Tibial nerve (tissue), 4 donors: Measurements from ENCODE around the gene SYT11. TPM values are rescaled to one million over a fixed set of nuclear protein-coding genes. Genes with fewer than 3 reads are reported as not detected.

Experiments used
- DNase-seq, 2 donors: peaks; one replicate each; pipeline ENCODE4 v3.0.0-alpha.2; 2019; ENCODE audit warnings: low spot score in 2 of 2
- H3K27ac ChIP-seq, 4 donors: fragments of 200-600 bp; sonication (generic) in 3 of 4; one replicate each; pipeline ENCODE4 v1.5.1; 2017 to 2019; ENCODE audit warnings: mild to moderate bottlenecking in 1 of 4
- H3K27me3 ChIP-seq, 2 donors: fragments of 200-600 bp; sonication (generic) in 1 of 2; one replicate each; pipeline versions ENCODE4 v1.5.1 to v1.6.0; 2017 to 2019
- H3K36me3 ChIP-seq, 3 donors: fragments of 200-600 bp; sonication (generic); one replicate each; pipeline ENCODE4 v1.5.1; 2018 to 2019
- H3K4me1 ChIP-seq, 4 donors: fragments of 200-600 bp; sonication (generic) in 3 of 4; one replicate each; pipeline ENCODE4 v1.5.1; 2017 to 2019
- H3K4me3 ChIP-seq, 4 donors: fragments of 200-600 bp; sonication (generic) in 3 of 4; one replicate each; pipeline ENCODE4 v1.5.1; 2017 to 2019; ENCODE audit warnings: mild to moderate bottlenecking in 1 of 4, moderate library complexity in 1 of 4
- H3K9me3 ChIP-seq, 4 donors: fragments of 200-600 bp; sonication (generic) in 3 of 4; one replicate each; pipeline ENCODE4 v1.5.1; 2017 to 2019
- CTCF ChIP-seq, 5 experiments: fragments of 200-600 bp in 3 of 5; fragments of 450-650 bp in 2 of 5; sonication (generic) in 3 of 5; IDR thresholded peaks; one replicate each; pipeline ENCODE4 v1.5.1; 2016 to 2019; ENCODE audit warnings: antibody characterized with exemption in 5 of 5, mild to moderate bottlenecking in 3 of 5, moderate library complexity in 2 of 5
- EP300 ChIP-seq, 2 donors: sonication (generic); formaldehyde crosslinking; IDR thresholded peaks; one replicate each; pipeline ENCODE4 v1.6.1; 2017; ENCODE audit warnings: antibody characterized with exemption in 2 of 2, mild to moderate bottlenecking in 1 of 2
- POLR2A ChIP-seq, 2 donors: fragments of 450-650 bp; IDR thresholded peaks; one replicate each; pipeline ENCODE4 v1.6.1; 2017; ENCODE audit warnings: antibody characterized with exemption in 2 of 2, mild to moderate bottlenecking in 2 of 2, moderate library complexity in 2 of 2
- WGBS, 2 donors: methylation state at CpG; one replicate each; pipeline ENCODE4 v1.1.5; 2018; 5-methylcytosine and 5-hydroxymethylcytosine counted together
- total RNA-seq, 4 donors: library from RNA; depleted of rRNA; stranded (reverse); fragments of >200 nt; gene quantifications; one replicate each; pipeline ENCODE4 v1.1.0, GENCODE V29; 2016

The SYT11 gene
- 10 to 100 TPM; 29.2 to 54.2 (median 38.1) TPM for total RNA-seq

- 0% methylated on average over 28 to 32 of the region's 33 CpGs for WGBS, 2 donors
- peaks cover 0 to 11% (median 8%) of the 10 kb centered on the region in 3 donors for H3K36me3 ChIP-seq
- peaks cover 0 to 59% (median 17%) of the 10 kb centered on the region in 4 donors for H3K4me1 ChIP-seq
- TF ChIP-seq EP300 (IDR thresholded peaks at IDR 0.05) (peak; percentile 83 to 94), POLR2A (IDR thresholded peaks at IDR 0.05) (peak; percentile 55 to 84), CTCF (IDR thresholded peaks at IDR 0.05) (peak in 1 of 5 experiments; percentile 8)
- no peaks in the 10 kb centered on the region for H3K27me3 ChIP-seq
- DNase-seq = peak; percentile 94 to 97
- H3K9me3 ChIP-seq = no peaks in the 10 kb centered on the region
- peak within 1 kb of the TSS; percentile 33 to 58 (median 38) for H3K4me3 ChIP-seq
- peak within 1 kb of the TSS; percentile 82 to 98 (median 90) for H3K27ac ChIP-seq
Observed at GRCh38 chr1:155859234-155859829, at the start of gene SYT11. SYT11 (plus strand) TSS chr1:155859567; CDS start chr1:155859762, 195 bp downstream.

- peaks cover 0 to 67% (median 8%) of the 10 kb centered on the region in 3 donors for H3K36me3 ChIP-seq
- no peak overlapping the region for H3K27ac ChIP-seq
- no peaks in the 10 kb centered on the region for H3K9me3 ChIP-seq
- WGBS, 2 donors = 89 to 96% methylated on average over 1 of the region's 1 CpG
- DNase-seq = no peak
- no peak overlapping the region for H3K4me3 ChIP-seq
- peaks cover 0 to 7% (median 0%) of the 10 kb centered on the region in 4 donors for H3K4me1 ChIP-seq
- TF ChIP-seq POLR2A (IDR thresholded peaks at IDR 0.05) = no peak
- no peak for TF ChIP-seq EP300 (IDR thresholded peaks at IDR 0.05)
- no peak for TF ChIP-seq CTCF (IDR thresholded peaks at IDR 0.05)
- no peaks in the 10 kb centered on the region for H3K27me3 ChIP-seq
Observed at GRCh38 chr1:155812878-155813277, 46.5 kb upstream of the SYT11 start.

GRCh38 chr1:155813672-155814071 lies 45.7 kb upstream of the SYT11 start:
- Histone ChIP-seq H3K27me3 (no peaks in the 10 kb centered on the region), H3K36me3 (peaks cover 0 to 71% (median 10%) of the 10 kb centered on the region in 3 donors), H3K4me1 (peaks cover 0 to 3% (median 0%) of the 10 kb centered on the region in 4 donors), H3K9me3 (no peaks in the 10 kb centered on the region), H3K4me3 (no peak overlapping the region), H3K27ac (no peak overlapping the region)
- TF ChIP-seq CTCF (IDR thresholded peaks at IDR 0.05) (no peak), POLR2A (IDR thresholded peaks at IDR 0.05) (no peak), EP300 (IDR thresholded peaks at IDR 0.05) (no peak)
- 87 to 92% methylated on average over 3 of the region's 3 CpGs for WGBS, 2 donors
- no peak for DNase-seq

- Histone ChIP-seq H3K9me3 (no peaks in the 10 kb centered on the region), H3K27ac (no peak overlapping the region), H3K4me3 (no peak overlapping the region), H3K4me1 (no peaks in the 10 kb centered on the region), H3K36me3 (peaks cover 0 to 82% (median 32%) of the 10 kb centered on the region in 3 donors), H3K27me3 (no peaks in the 10 kb centered on the region)
- DNase-seq = no peak
- no peak for TF ChIP-seq EP300 (IDR thresholded peaks at IDR 0.05)
- WGBS, 2 donors = 76 to 84% methylated on average over 1 of the region's 1 CpG
Observed at GRCh38 chr1:155816351-155816750, 43.0 kb upstream of the SYT11 start.

- Histone ChIP-seq H3K4me3 (no peak overlapping the region), H3K36me3 (peaks cover 0 to 48% (median 8%) of the 10 kb centered on the region in 3 donors), H3K27ac (no peak overlapping the region), H3K27me3 (no peaks in the 10 kb centered on the region), H3K4me1 (no peaks in the 10 kb centered on the region), H3K9me3 (no peaks in the 10 kb centered on the region)
- no peak for DNase-seq
- WGBS, 2 donors = 80 to 84% methylated on average over 4 of the region's 4 CpGs
- TF ChIP-seq EP300 (IDR thresholded peaks at IDR 0.05) = no peak
- no peak for TF ChIP-seq CTCF (IDR thresholded peaks at IDR 0.05)
- no peak for TF ChIP-seq POLR2A (IDR thresholded peaks at IDR 0.05)
Observed at GRCh38 chr1:155827450-155827849, 31.9 kb upstream of the SYT11 start.
